Memory B cell (primary cell): ENCODE data around the gene ACTRT2.

Experiments
- ATAC-seq: fragments of 150-1000 bp; cut with Tn5 transposase; 2 replicates; pipeline ENCODE4 v1.10.0; 2021; ENCODE audit warnings: low read depth, mild to moderate bottlenecking, moderate library complexity
- DNase-seq, 2 donors: peaks; one replicate each; pipeline ENCODE4 v3.0.0; 2022; ENCODE audit warnings: low spot score in 2 of 2
- H3K27ac Mint-ChIP-seq: one replicate; pipeline ENCODE4 v1.8.0; 2022; ENCODE audit warnings: mild to moderate bottlenecking, moderate library complexity, mixed read lengths
- H3K27me3 Mint-ChIP-seq: one replicate; pipeline ENCODE4 v1.8.0; 2022; ENCODE audit warnings: mixed read lengths
- H3K36me3 Mint-ChIP-seq: one replicate; pipeline ENCODE4 v1.8.0; 2022; ENCODE audit warnings: mild to moderate bottlenecking, mixed read lengths
- H3K4me1 Mint-ChIP-seq: one replicate; pipeline ENCODE4 v1.8.0; 2022; ENCODE audit warnings: mixed read lengths
- H3K4me3 Mint-ChIP-seq: one replicate; pipeline ENCODE4 v1.8.0; 2022; ENCODE audit warnings: mild to moderate bottlenecking, moderate library complexity, mixed read lengths
- H3K9me3 Mint-ChIP-seq: one replicate; pipeline ENCODE4 v1.8.0; 2022; ENCODE audit warnings: mixed read lengths

The ACTRT2 gene

GRCh38 chr1:3033790-3034090 is 12.5 kb downstream of the ACTRT2 start:
- no peaks in the 10 kb centered on the region for H3K36me3 Mint-ChIP-seq
- no peak for DNase-seq
- H3K27ac Mint-ChIP-seq, result no peak overlapping the region
- H3K4me1 Mint-ChIP-seq, result no peaks in the 10 kb centered on the region
- H3K27me3 Mint-ChIP-seq, result peaks cover 5% of the 10 kb centered on the region
- ATAC-seq, result no peak
- H3K4me3 Mint-ChIP-seq, result no peak overlapping the region
- H3K9me3 Mint-ChIP-seq, result no peaks in the 10 kb centered on the region

- no peak for DNase-seq
- Mint-ChIP-seq H3K9me3 (no peaks in the 10 kb centered on the region), H3K4me3 (no peak overlapping the region), H3K36me3 (no peaks in the 10 kb centered on the region), H3K27me3 (peaks cover 5% of the 10 kb centered on the region), H3K4me1 (no peaks in the 10 kb centered on the region), H3K27ac (no peak overlapping the region)
- ATAC-seq, result no peak
Observed at GRCh38 chr1:3034162-3034561, 12.9 kb downstream of the ACTRT2 start.

- Mint-ChIP-seq H3K9me3 (no peaks in the 10 kb centered on the region), H3K4me3 (no peak overlapping the region), H3K4me1 (no peaks in the 10 kb centered on the region), H3K27me3 (peaks cover 5% of the 10 kb centered on the region), H3K27ac (no peak overlapping the region), H3K36me3 (no peaks in the 10 kb centered on the region)
- DNase-seq (no peak), ATAC-seq (no peak)
Observed at GRCh38 chr1:3034728-3035562, 13.7 kb downstream of the ACTRT2 start.

DNA sequence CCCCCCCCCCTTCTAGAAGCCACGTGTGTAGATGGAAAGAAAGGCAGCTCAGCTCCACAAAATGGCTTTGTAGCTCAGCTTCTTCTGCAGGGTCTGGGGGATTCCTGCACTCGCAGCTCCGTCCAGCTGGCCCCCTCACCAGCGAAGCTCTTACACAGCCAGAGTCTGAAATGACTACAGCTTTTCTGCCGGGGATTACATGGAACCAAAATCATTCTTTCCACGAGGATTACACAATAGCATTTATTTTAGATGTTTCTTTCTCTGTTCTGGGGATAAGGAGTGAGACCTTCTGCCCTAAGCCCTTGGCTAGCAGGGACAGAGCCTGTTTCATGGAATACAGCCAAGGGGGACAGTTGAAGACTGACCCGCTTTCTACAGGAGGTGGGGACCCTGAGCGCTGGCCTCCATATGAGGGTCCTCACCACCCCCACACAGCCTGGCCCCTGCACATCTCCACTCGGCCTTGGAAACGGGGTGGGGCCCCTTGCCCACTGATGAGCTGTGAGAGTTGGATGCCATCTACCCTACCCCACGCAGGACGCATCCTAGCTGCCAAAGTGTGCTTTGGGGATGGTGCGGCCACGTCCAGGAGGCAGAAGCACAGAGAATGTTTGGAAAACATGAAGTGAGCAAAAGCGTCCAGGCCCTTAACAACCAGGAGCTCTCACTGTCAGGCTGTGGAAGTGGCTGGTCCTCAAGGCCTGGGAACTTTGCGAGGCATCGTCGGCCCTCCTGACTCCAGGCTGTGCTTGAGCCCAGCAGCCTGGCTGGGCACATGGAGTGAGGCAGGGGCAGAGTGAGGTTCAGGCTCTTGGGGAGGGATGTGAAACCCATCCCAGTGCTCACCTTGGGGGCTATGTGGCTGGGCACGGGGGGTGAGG is 14.5 kb downstream of the ACTRT2 start:
- no peak overlapping the region for H3K4me3 Mint-ChIP-seq
- H3K4me1 Mint-ChIP-seq, result no peaks in the 10 kb centered on the region
- no peak for DNase-seq
- H3K9me3 Mint-ChIP-seq, result no peaks in the 10 kb centered on the region
- H3K27me3 Mint-ChIP-seq, result peaks cover 5% of the 10 kb centered on the region
- no peaks in the 10 kb centered on the region for H3K36me3 Mint-ChIP-seq
- H3K27ac Mint-ChIP-seq, result no peak overlapping the region
- ATAC-seq, result no peak

- no peak overlapping the region for H3K4me3 Mint-ChIP-seq
- no peaks in the 10 kb centered on the region for H3K4me1 Mint-ChIP-seq
- DNase-seq (no peak), ATAC-seq (no peak)
- peaks cover 2% of the 10 kb centered on the region for H3K27me3 Mint-ChIP-seq
- no peak overlapping the region for H3K27ac Mint-ChIP-seq
- H3K9me3 Mint-ChIP-seq, result no peaks in the 10 kb centered on the region
- H3K36me3 Mint-ChIP-seq, result no peaks in the 10 kb centered on the region
Observed at GRCh38 chr1:3036447-3037280, 15.4 kb downstream of the ACTRT2 start.

DNA sequence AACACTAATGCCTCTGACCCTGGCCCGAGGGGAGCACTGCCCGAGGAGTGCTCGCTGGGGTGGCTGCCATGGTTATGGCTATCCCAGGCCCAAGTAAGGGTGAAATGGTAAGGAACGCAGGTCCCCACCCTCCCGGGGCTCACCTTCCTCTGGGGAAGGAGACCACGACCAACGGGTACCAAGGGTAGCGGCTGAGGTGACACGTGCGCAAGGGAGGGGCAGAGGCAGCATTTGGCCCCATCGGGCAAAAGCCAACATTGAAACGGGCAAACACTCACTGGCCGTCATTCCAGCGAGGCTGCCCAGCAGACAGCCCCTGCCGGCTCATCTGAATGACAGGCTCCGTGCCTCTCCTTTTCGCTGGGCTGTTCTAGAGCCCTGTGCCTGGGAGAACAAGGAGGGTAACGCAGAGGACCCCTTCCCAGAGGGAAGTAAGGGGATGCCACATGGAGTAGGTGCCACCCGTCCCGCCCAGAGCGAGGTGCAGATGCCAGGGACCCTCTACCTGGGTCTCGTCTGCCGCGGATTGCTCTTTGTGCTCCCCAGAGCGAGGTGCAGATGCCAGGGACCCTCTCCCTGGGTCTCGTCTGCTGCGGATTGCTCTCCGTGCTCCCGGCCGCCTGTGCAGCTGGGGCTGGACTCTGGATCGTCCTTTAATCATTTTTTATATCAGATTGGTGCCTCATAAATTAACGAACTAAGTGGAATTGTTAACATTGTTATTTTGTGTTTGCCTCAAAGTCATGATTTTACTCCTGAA is 16.2 kb downstream of the ACTRT2 start:
- Mint-ChIP-seq H3K27me3 (peaks cover 2% of the 10 kb centered on the region), H3K4me3 (no peak overlapping the region)

GRCh38 chr1:3038113-3038551 is 16.9 kb downstream of the ACTRT2 start:
- H3K36me3 Mint-ChIP-seq, result no peaks in the 10 kb centered on the region
- H3K9me3 Mint-ChIP-seq, result no peaks in the 10 kb centered on the region
- peaks cover 2% of the 10 kb centered on the region for H3K27me3 Mint-ChIP-seq
- DNase-seq, result no peak
- H3K4me1 Mint-ChIP-seq, result no peaks in the 10 kb centered on the region
- ATAC-seq, result no peak
- H3K27ac Mint-ChIP-seq, result no peak overlapping the region
- no peak overlapping the region for H3K4me3 Mint-ChIP-seq

More for the DNA sequence above, 16.2 kb downstream of the ACTRT2 start:
- no peaks in the 10 kb centered on the region for H3K36me3 Mint-ChIP-seq
- DNase-seq (no peak), ATAC-seq (no peak)
- no peaks in the 10 kb centered on the region for H3K4me1 Mint-ChIP-seq
- H3K27ac Mint-ChIP-seq, result no peak overlapping the region
- no peaks in the 10 kb centered on the region for H3K9me3 Mint-ChIP-seq

GRCh38 chr1:3038571-3039181 is 17.4 kb downstream of the ACTRT2 start:
- no peak overlapping the region for H3K4me3 Mint-ChIP-seq
- no peak overlapping the region for H3K27ac Mint-ChIP-seq
- no peaks in the 10 kb centered on the region for H3K36me3 Mint-ChIP-seq
- no peaks in the 10 kb centered on the region for H3K9me3 Mint-ChIP-seq
- ATAC-seq (no peak), DNase-seq (no peak)
- no peaks in the 10 kb centered on the region for H3K4me1 Mint-ChIP-seq
- H3K27me3 Mint-ChIP-seq, result no peaks in the 10 kb centered on the region

- no peak for ATAC-seq
- no peak overlapping the region for H3K4me3 Mint-ChIP-seq
- no peaks in the 10 kb centered on the region for H3K4me1 Mint-ChIP-seq
- DNase-seq, result no peak
- no peaks in the 10 kb centered on the region for H3K36me3 Mint-ChIP-seq
- no peaks in the 10 kb centered on the region for H3K9me3 Mint-ChIP-seq
- H3K27ac Mint-ChIP-seq, result no peak overlapping the region
- H3K27me3 Mint-ChIP-seq, result peaks cover 4% of the 10 kb centered on the region
Observed at GRCh38 chr1:3040004-3040403, 18.7 kb downstream of the ACTRT2 start.

GRCh38 chr1:3042481-3042880 is 21.2 kb downstream of the ACTRT2 start:
- DNase-seq (no peak), ATAC-seq (no peak)
- Mint-ChIP-seq H3K9me3 (no peaks in the 10 kb centered on the region), H3K4me1 (no peaks in the 10 kb centered on the region), H3K27me3 (peaks cover 9% of the 10 kb centered on the region), H3K36me3 (no peaks in the 10 kb centered on the region), H3K4me3 (no peak overlapping the region), H3K27ac (no peak overlapping the region)

DNA sequence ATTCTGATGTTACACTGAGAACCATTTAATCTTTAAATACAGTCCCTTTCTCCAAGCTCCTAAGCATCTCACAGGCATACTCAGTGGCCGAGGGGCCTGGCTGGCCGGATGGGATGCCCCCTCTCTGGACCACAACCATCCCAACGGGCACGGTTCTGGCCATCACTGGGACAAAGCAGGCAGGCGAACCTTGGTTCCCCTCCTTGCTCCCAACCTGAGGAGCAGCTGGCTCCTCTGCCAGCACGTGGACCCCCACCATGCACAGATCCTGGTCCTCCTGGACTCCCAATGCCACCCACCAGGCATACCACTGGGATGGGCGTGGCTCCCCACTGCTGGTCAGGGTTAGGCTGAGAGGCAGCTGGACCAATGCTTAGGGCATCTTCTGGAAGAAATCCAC is 27.9 kb downstream of the ACTRT2 start:
- Mint-ChIP-seq H3K27me3 (peaks cover 27% of the 10 kb centered on the region), H3K9me3 (peaks cover 4% of the 10 kb centered on the region), H3K27ac (no peak overlapping the region), H3K36me3 (peaks cover 2% of the 10 kb centered on the region), H3K4me3 (no peak overlapping the region), H3K4me1 (peaks cover 7% of the 10 kb centered on the region)
- ATAC-seq, result no peak
- no peak for DNase-seq

DNA sequence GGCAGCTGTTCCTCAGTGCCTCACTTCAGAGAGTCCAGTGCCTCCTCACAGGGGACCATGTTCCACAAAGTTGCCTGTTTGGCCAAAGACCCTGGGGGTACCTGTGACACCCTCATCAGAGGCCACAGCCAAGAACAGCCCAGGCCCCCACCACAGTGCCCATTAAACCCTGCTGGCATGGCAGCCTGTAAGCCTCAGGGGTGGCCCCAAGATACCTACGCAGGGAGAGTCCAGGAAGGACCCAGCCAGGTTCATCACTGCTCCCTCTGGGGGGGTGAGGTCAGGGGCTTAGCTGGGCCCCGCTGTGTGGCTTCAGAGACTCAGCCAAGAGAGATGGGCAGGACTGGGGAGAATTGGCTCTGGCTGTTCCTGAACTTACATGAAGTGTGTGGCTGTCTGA is 28.6 kb downstream of the ACTRT2 start:
- Mint-ChIP-seq H3K36me3 (peaks cover 2% of the 10 kb centered on the region), H3K4me1 (peaks cover 7% of the 10 kb centered on the region), H3K4me3 (no peak overlapping the region), H3K27me3 (peaks cover 23% of the 10 kb centered on the region), H3K27ac (no peak overlapping the region), H3K9me3 (peaks cover 4% of the 10 kb centered on the region)
- ATAC-seq (no peak), DNase-seq (no peak)

GRCh38 chr1:3050603-3051002 is 29.3 kb downstream of the ACTRT2 start:
- ATAC-seq (no peak), DNase-seq (no peak)
- Mint-ChIP-seq H3K4me1 (peaks cover 7% of the 10 kb centered on the region), H3K4me3 (no peak overlapping the region), H3K27me3 (peaks cover 23% of the 10 kb centered on the region), H3K9me3 (peaks cover 4% of the 10 kb centered on the region), H3K36me3 (peaks cover 2% of the 10 kb centered on the region), H3K27ac (no peak overlapping the region)
